HG03196 (cell line): Measurements from ENCODE around the gene NDUFA13.

ENCODE experiments used
- ATAC-seq: cut with Tn5 transposase; IDR thresholded peaks from one replicate; pipeline ENCODE4 v1.9.1; 2021; ENCODE audit not compliant: unreplicated experiment

The NDUFA13 gene

DNA sequence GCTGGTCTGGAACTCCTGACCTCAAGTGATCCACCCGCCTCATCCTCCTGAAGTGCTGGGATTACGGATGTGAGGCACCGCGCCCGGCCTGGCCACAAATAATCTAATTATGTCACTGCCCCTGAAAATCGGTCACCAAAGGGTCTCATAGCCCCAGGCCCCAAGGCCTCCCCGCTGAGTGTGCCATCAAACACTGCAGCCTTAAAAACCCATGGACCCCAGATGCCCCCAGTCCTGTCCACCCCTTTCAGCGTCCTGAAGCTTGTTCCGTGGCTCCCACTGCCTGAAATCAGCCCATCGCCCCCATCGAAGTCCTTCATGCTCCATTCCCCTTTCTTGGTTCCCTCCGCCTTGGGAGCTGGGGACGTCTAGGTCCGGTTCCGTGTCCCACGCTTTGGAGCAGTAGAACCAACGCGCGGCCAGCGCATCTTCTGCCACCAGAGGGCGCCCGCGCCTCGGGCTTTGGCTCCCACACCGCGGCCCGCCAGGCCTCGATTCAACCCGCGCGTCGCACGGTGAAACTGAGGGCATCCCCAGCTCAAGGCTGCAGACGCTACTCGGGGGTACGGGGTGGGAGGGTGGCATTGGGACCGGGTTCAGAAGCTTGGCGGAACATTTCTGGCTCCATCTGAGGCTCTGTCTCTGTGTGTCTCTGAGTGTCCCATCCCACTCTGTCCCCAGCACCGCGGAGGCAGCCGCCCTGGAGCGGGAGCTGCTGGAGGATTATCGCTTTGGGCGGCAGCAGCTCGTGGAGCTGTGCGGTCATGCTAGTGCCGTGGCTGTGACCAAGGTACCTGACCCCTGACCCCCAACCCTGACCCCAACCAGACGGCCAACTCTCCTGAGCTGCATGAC lies 16.2 kb downstream of the NDUFA13 start:
- ATAC-seq: no peak

DNA sequence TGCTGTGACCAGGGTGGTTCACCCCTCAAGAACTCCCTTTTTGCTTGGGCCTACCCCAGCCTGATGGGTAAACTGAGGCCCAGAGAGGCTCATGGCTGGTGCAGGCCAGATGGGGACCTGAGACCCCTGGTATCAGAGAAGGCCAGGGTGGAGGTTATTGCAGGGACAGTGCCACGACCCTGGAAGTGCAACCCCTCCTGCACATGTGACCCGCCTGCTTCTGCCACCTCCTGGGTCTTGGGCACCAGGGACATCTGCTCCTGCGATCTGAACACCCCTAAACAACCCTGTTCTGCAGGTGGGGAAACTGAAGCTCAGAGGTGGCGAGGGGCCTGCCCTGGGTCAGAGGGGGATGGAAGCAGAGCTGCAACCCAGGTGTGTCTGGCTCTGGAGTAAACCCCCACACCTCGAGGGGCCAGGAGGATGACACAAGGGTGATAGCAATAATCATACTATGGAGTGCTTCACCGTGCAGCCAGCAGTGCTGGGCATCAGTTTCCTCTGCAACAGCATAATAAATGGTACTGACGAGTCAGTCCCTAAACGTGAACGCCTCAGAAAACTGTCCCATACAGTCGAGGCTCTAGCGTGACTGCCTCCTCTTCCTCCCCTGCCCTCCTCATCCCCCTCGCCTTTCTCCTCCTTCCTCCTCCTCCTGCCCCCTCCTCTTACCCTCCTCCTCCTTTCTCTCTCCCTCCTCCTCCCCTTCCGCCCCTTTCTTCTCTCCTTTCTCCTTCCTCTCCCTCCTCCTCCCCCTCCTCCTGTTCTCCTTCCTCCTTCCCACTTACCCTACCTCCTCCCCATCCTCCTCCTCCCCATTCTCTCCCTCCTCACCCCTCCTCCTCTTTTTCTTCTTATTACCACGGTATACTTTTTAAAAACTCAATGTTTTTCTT lies 17.0 kb downstream of the NDUFA13 start:
- ATAC-seq: no peak

DNA sequence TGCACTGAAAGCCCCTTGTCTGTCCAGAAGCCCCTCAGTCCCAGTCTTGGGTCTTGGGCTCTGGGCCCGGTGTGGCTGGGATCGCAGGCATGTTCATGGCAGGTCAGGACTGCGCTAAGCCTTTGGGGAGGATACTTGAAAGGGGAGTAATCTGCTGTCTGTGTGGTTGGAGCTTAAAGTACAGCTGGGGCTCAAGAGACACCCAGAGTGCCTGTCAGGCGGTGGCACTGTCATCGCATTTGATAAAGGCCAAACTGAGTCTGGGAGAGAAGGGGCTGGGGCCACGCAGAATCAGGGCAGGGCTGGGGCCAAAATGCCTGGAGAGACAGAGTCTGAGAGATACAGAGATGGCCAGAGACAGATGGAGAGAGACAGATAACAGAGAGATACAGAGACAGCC lies 17.8 kb downstream of the NDUFA13 start:
- no peak for ATAC-seq

DNA sequence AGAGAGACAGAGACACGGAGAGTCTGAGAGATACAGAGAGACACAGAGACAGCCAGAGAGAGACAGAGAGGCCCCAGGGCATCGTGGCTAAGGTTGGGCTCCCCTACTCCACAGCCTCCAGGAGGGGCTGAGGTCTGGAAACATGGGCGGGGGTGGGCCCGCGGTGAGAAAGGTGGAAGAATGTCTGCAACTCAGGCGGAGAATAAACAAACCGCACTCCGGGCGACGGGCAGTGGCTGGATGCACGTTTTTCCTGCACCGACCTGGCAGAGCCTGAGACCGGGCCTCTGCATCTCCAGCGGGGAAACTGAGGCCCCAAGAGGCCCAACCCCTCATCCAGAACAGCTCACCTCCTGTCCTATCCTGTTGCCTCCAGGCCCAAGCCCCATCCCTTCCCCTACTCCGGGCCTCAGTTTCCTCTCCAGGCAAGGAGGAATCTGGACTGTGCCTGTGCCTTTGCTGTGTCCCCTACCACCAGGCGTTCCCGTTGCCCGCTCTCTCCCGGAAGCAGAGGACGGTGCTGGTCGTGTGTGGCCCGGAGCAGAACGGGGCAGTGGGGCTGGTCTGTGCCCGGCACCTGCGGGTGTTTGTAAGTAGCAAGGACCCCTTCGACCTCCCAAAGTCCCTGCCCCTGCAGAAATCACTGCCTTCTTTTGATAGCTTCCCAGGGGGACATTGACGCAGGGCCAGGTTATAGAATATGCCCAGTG lies 18.7 kb downstream of the NDUFA13 start:
- no peak for ATAC-seq

DNA sequence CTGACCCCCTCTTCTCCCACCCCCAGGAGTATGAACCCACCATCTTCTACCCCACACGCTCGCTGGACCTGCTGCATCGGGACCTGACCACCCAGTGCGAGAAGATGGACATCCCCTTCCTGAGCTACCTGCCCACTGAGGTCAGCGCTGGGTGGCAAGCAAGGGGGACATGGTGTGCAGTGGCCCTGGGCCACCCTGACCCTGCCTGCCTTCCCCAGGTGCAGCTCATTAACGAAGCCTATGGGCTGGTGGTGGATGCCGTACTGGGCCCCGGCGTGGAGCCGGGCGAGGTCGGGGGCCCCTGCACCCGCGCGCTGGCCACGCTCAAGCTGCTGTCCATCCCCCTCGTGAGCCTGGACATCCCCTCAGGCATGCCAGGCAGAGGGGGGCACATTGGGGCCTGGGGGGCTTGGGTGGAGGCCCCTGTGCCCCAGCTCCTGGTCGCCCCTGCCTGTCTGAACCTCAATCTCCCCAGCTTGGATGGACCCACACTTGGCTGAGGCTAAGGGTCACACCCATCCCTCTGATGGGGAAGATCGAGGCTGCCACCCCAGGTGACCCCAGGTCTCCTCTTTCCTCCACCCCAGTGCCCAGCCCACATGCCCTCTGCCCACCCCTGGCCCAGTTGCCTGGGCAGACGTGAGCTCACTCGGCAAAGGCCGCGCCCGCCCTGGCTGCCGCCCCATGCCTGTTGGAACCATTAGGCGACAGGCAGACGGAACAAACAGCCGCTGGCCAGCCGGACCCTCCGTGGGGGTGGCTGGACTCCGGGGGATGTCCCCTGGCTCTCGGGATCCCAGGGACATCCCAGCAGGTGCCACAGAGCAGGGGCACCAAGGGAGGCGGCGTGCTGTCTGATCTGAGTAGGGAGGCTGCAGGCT lies 19.5 kb downstream of the NDUFA13 start:
- no peak for ATAC-seq

DNA sequence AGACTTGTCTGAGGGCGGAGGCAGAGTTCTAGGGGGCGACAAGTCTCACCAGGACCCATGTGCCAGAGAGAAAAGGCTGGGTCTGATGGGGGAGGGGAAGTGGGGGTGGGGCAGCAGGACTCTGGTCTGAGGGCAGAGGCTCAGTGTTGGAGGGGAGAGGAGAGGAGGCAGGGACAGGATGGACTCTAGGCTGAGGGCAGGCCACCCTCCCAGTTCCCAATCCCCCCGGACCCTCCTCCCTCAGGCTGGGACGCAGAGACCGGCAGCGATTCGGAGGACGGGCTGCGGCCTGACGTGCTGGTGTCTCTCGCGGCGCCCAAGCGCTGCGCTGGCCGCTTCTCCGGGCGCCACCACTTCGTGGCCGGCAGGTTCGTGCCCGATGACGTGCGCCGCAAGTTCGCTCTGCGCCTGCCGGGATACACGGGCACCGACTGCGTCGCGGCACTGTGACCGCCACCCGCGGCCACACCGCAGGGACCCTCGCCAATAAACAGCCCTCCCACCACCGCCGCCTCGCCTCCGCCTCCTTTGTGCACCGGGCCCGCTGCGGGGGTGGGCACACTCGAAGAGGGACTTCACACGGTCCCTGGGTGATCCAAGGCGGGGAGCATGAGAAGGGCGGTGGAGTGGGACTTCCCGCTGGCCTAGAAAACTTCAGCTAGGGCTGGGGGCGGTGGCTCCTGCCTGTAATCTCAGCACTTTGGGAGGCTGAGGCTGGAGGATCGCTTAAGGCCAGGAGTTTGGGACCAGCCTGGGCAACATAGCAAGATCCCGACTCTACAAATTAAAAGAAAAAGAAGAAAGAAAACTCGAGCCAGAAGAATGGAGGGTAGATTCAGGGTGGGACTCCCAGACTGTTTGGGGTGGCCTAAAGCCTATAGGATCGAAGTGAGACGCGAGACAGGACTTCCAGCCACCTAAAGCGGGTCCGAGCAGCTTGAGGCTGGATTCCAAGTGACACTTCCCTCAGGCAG lies 21.3 kb downstream of the NDUFA13 start:
- no peak for ATAC-seq

DNA sequence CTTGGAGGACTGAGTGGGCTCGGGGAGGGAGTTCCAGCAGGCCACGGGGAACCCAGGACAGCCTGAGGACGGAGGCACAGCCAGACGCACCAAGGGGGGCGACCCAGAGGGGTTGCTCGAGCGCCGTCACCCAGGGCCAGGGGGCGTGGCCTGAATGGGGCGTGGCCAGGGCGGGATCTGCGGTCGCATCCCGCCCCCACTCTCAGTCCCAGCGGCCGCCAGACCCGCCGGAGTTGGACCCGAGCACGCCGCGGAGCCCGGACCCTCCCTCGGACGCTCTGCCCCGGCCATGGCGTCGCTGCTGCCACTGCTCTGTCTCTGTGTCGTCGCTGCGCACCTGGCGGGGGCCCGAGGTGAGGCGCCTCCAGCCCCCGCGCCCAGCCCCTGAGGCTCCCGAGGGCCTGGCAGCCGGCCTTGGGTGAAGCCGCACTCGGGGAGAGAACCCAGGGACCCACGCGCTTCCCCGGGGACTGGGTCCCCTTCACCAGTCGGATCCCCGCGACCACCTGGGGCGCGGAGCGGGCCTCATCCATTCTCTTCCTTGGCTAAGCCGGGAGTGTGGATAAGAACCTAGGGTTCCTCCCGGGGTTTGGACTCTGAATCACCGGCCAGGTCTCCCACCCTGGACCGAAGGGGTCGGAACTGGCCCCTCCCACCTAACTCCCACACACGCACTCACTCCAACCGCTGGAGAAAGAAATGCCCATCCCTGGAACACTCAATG lies 22.2 kb downstream of the NDUFA13 start, which contains the start of gene CILP2:
Gene CILP2, plus strand, starts transcription at position 205 of the 724 bp plus-strand sequence. Its CDS starts 85 bp downstream, at position 290.
- no peak for ATAC-seq

DNA sequence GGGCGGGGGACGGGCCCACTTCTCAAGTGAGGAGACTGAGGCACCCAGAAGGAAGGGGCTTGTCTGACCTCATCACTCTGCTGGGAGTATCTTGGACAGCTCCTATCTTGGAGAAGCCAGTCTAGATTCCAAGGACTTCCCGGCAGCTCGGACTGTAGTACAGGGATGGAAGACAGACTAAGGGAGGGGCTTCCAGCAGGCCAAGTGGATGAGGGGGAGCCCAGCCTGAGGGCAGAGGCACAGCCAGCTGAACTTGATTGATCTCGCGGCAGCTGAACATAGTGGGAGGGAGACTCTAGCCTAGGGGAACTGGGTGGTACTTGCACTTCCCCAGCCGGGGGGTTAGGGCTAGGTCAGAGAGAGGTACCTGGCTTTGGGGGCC lies 22.8 kb downstream of the NDUFA13 start:
- ATAC-seq: no peak

DNA sequence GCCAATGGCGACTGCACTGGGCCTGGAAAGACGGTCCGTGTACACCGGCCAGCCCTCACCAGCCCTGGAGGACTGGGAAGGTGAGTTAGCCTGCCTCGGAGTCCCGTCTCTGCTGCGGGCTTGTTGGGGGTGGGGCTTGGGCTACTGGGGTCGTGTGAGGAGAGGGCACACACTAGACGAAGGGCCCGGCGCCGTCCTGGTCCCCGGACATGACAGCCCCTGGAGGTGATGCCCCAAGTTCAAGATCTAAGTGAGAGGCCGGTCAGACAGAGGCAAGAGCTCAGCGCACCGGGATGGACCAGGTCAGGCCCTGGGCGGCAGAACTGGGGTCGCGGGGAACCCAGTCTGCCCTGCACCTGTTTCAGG lies 23.7 kb downstream of the NDUFA13 start:
- ATAC-seq: no peak

DNA sequence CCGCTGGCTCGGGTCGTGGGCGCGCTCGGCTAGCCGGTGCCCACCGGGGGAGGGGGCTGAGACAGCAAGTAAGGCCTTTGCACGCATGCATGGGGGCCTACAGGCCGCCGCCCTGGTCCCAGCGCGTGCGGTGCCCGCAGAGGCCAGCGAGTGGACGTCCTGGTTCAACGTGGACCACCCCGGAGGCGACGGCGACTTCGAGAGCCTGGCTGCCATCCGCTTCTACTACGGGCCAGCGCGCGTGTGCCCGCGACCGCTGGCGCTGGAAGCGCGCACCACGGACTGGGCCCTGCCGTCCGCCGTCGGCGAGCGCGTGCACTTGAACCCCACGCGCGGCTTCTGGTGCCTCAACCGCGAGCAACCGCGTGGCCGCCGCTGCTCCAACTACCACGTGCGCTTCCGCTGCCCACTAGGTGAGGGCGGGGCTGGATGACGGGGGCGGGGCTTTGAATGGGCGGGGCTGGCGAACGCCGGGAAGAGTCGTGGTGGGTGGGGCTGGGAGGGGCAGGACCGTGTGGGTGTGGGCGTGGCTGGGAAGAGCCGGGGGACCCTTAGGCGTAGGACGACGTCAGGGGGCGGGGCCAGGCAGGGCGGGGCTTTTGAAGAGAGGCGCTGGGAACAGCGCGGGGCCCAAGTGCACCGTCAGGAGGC lies 24.2 kb downstream of the NDUFA13 start:
- ATAC-seq: no peak

DNA sequence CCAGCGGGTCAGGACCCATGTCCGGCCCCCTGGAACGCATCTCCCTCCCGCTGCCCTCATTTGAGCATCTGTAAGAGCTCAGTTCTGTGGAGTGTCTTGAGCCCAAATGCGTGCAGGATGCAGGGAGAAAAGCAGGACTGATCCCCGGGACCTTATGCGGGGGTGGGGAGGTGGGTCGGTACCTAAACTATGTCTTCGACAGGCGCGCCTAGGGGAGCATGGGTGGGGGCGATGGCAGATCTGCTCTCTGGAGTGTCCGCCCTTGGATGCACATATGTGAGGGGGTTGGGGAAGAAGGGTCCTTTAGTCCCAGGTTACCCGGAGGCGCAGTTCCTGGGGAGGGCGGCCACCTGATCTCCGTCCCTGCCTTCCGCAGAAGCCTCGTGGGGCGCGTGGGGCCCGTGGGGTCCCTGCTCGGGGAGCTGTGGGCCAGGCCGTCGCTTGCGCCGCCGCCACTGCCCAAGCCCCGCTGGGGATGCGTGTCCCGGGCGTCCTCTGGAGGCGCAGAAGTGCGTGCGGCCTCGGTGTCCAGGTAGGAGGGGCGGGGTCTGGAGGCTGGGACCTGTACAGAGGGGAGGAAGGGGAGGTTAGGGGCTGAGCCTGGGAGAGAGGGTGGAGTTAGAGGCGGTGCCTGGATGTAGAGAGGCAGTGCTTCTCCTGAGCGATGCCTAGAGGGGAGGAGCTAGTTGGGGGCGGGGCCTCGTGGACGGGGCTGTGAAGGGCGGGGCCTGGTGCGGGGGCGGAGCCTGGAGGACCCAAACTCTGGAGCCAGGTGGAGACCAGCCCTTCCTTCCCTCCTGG lies 24.9 kb downstream of the NDUFA13 start:
- no peak for ATAC-seq

DNA sequence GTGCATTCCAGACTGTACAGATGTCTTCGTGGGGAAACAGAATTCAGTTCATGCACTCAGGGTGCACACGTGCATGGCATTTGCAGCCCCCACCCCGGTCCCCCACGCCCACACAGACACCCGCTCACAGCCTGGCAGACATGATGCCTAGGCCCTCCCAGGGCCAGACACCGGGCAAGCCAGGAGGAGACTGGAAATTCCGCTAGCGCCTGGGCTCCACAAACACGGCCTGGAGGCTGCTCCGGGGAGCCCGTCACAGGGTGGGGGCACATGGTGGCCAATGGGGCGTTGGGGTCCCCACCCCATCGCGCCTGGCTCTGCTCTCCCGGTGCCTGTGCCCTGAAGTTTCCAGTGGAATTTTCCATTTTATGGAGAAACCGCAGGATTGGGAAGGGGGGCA lies 25.6 kb downstream of the NDUFA13 start:
- no peak for ATAC-seq

DNA sequence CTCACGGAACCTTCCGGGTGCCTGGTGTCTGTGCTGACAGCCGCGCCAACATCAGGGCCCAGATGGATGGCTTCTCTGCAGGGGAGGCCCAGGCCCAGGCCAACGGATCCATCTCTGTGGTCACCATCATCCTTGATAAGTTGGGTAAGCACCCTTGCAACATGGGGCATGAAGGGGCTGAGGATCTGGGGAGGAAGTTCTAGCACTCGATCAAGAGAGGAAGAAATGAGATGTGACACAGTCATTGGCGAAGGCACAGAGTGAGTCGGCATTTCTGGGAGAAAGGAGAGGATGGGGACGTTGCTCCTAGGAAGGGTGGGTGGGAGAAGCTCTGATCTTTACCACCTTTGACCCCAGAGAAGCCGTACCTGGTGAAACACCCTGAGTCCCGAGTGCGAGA lies 26.5 kb downstream of the NDUFA13 start:
- ATAC-seq: no peak

DNA sequence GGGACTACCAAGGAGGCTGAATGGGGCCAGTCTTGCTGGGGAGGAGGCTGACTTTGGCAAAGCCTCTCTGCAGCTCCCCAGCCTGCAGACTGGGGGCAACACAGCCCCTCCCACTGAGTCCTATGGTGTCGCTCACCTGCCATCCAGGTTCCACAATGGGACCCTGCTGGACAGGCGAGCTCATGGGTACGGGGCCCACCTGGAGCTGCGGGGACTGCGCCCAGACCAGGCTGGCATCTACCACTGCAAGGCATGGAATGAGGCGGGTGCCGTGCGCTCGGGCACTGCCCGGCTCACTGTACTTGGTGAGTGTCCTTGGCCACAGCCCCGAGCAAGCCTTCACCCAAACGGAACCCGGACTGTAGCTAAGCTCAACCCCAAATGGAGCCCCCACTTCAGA lies 27.1 kb downstream of the NDUFA13 start:
- no peak for ATAC-seq

DNA sequence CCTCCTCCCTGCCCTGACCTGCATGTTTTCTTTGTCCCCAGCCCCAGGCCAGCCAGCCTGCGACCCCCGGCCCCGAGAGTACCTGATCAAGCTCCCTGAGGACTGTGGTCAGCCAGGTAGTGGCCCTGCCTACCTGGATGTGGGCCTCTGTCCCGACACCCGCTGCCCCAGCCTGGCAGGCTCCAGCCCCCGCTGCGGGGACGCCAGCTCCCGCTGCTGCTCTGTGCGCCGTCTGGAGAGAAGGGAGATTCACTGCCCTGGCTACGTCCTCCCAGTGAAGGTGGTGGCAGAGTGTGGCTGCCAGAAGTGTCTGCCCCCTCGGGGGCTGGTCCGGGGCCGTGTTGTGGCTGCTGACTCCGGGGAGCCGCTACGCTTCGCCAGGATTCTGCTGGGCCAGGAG lies 27.6 kb downstream of the NDUFA13 start:
- no peak for ATAC-seq

DNA sequence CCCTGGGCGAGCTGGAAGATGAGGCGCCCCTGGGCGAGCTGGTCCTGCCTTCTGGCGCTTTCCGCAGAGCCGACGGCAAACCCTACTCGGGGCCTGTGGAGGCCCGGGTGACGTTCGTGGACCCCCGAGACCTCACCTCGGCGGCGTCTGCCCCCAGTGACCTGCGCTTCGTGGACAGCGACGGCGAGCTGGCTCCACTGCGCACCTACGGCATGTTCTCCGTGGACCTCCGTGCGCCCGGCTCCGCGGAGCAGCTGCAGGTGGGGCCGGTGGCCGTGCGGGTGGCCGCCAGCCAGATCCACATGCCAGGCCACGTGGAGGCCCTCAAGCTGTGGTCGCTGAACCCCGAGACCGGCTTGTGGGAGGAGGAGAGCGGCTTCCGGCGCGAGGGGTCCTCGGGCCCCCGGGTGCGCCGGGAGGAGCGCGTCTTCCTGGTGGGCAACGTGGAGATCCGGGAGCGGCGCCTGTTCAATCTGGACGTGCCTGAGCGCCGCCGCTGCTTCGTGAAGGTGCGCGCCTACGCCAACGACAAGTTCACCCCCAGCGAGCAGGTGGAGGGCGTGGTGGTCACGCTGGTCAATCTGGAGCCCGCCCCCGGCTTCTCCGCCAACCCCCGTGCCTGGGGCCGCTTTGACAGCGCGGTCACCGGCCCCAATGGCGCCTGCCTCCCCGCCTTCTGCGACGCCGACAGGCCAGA lies 28.4 kb downstream of the NDUFA13 start:
- no peak for ATAC-seq
